ENCODE data around the gene ZNF385A. TPM values are rescaled to one million over a fixed set of nuclear protein-coding genes. Genes with fewer than 3 reads are reported as not detected.

Gene ZNF385A
- total and polyA plus RNA-seq, 2 of the 8 experiments (the other 6 are each of a cell fraction or from before 2014, with no cell fraction given), result 5.2 to 14.3 TPM

GRCh38 chr12:54388237-54389133 lies 4.0 kb upstream of the ZNF385A start (continued):
- TF ChIP-seq CHD7 (IDR thresholded peaks at IDR 0.05; ENCODE audit: insufficient replicate concordance, low read length), result no peak
- TF ChIP-seq CTCF (IDR thresholded peaks at IDR 0.05; ENCODE audit: control extremely low read depth in 1 of 3, insufficient read depth in 1 of 3, low read depth in 1 of 3, low read length in 3 of 3), result no peak
- no peak for TF ChIP-seq BRCA1 (IDR thresholded peaks at IDR 0.05; ENCODE audit: low read depth, low read length)
- no peak for TF ChIP-seq RFX5 (IDR thresholded peaks at IDR 0.05; ENCODE audit: borderline replicate concordance, low read depth, low read length)
- no peak for TF ChIP-seq CBX5 (IDR thresholded peaks at IDR 0.05; ENCODE audit: low read depth, low read length)
- TF ChIP-seq ATF3 (IDR thresholded peaks at IDR 0.05; ENCODE audit: insufficient read depth, low read depth, low read length), result no peak
